SK-N-SH (cell line): Measurements from ENCODE around the gene PCARE. TPM values are rescaled to one million over a fixed set of nuclear protein-coding genes. Genes with fewer than 3 reads are reported as not detected.

ENCODE experiments used
- CTCF ChIA-PET: fragments of 300-600, 350-600 bp; formaldehyde crosslinking; extraction: SDS; loops from one replicate; lab custom pipeline; 2021; lab: Yijun Ruan, JAX
- POLR2A ChIA-PET: fragments of 350-600 bp; sonication (Branson Sonifier 250); formaldehyde crosslinking; extraction: SDS; loops from one replicate; lab custom pipeline; 2020; ENCODE audit warnings: antibody characterized with exemption, inconsistent platforms; lab: Yijun Ruan, JAX
- DNase-seq: peaks from one replicate; pipeline ENCODE4 v3.0.0; 2012
- H2AFZ ChIP-seq: fragments of 200-600 bp; sonication (generic); 2 replicates; pipeline ENCODE4 v1.8.1; 2016; ENCODE audit warnings: antibody characterized with exemption, mild to moderate bottlenecking, low read depth
- H3F3A ChIP-seq: fragments of 200-600 bp; sonication (generic); replicated peaks from 2 replicates; pipeline ENCODE3; 2016; ENCODE audit warnings: antibody characterized with exemption, mild to moderate bottlenecking; ENCODE audit not compliant: insufficient read depth
- H3K27ac ChIP-seq, 2 experiments: fragments of 200-500 bp in 1 of 2; fragments of 200-600 bp in 1 of 2; sonication (Bioruptor generic) in 1 of 2; sonication (generic), shearing (Covaris generic) in 1 of 2; 2 replicates each; pipeline versions ENCODE4 v1.5.1 to v1.6.1; 2014 to 2016; ENCODE audit warnings: low read depth in 2 of 2, inconsistent platforms in 1 of 2, low read length in 1 of 2, mild to moderate bottlenecking in 1 of 2, mixed read lengths in 1 of 2
- H3K27me3 ChIP-seq: fragments of 200-600 bp; sonication (generic), shearing (Covaris generic); 2 replicates; pipeline ENCODE4 v1.6.1; 2016; ENCODE audit warnings: mixed run types; ENCODE audit not compliant: insufficient read depth
- H3K36me3 ChIP-seq, 2 experiments: fragments of 200-500 bp in 1 of 2; fragments of 200-600 bp in 1 of 2; sonication (Bioruptor generic) in 1 of 2; sonication (generic) in 1 of 2; replicated peaks in 1 of 2; 2 replicates each; pipeline versions ENCODE3 to v1.5.1; 2014 to 2016; ENCODE audit warnings: low read length in 1 of 2, mild to moderate bottlenecking in 1 of 2; ENCODE audit not compliant: insufficient read depth in 2 of 2, control insufficient read depth in 1 of 2
- H3K4me1 ChIP-seq, 2 experiments: fragments of 200-500 bp in 1 of 2; fragments of 200-600 bp in 1 of 2; sonication (Bioruptor generic) in 1 of 2; sonication (generic), shearing (Covaris generic) in 1 of 2; 2 replicates each; pipeline versions ENCODE4 v1.5.1 to v1.6.1; 2014 to 2016; ENCODE audit warnings: low read depth in 1 of 2, low read length in 1 of 2, mixed run types in 1 of 2; ENCODE audit not compliant: insufficient read depth in 2 of 2, control insufficient read depth in 1 of 2
- H3K4me2 ChIP-seq: fragments of 200-600 bp; sonication (generic), shearing (Covaris generic); 2 replicates; pipeline ENCODE4 v1.6.1; 2017; ENCODE audit warnings: mixed run types
- H3K4me3 ChIP-seq, 2 experiments: fragments of 200-500 bp in 1 of 2; fragments of 200-600 bp in 1 of 2; sonication (Bioruptor generic) in 1 of 2; sonication (generic), shearing (Covaris generic) in 1 of 2; 2 replicates each; pipeline versions ENCODE4 v1.5.1 to v1.8.1; 2014 to 2016; ENCODE audit warnings: low read depth in 2 of 2, inconsistent platforms in 1 of 2, low read length in 1 of 2, mild to moderate bottlenecking in 1 of 2, mixed read lengths in 1 of 2, moderate library complexity in 1 of 2
- H3K79me2 ChIP-seq: fragments of 200-600 bp; sonication (generic); 2 replicates; pipeline ENCODE4 v1.8.1; 2017; ENCODE audit warnings: mild to moderate bottlenecking; ENCODE audit not compliant: insufficient read depth
- H3K9ac ChIP-seq: fragments of 200-600 bp; sonication (generic); 2 replicates; pipeline ENCODE4 v1.6.1; 2017; ENCODE audit warnings: mixed run types
- H3K9me2 ChIP-seq: fragments of 200-600 bp; sonication (generic); 2 replicates; pipeline ENCODE4 v1.6.1; 2017; ENCODE audit warnings: mixed run types
- H3K9me3 ChIP-seq: fragments of 200-600 bp; sonication (generic); 2 replicates; pipeline ENCODE4 v1.6.1; 2017; ENCODE audit warnings: mixed run types, mild to moderate bottlenecking, moderate library complexity
- H4K20me1 ChIP-seq: fragments of 200-600 bp; sonication (generic); 2 replicates; pipeline ENCODE4 v1.6.1; 2017; ENCODE audit warnings: mild to moderate bottlenecking, mixed run types; ENCODE audit not compliant: insufficient read depth
- ELF1 ChIP-seq: IDR thresholded peaks from 2 replicates; pipeline ENCODE4 v1.4.0; 2012
- EP300 ChIP-seq, 2 experiments: IDR thresholded peaks; 2 replicates each; pipeline versions ENCODE4 v1.4.0 to v1.6.1; 2012; ENCODE audit warnings: borderline replicate concordance in 1 of 2, low read depth in 1 of 2, low read length in 1 of 2
- JUND ChIP-seq: IDR thresholded peaks from 2 replicates; pipeline ENCODE4 v1.4.0; 2012
- MXI1 ChIP-seq: IDR thresholded peaks from 2 replicates; pipeline ENCODE4 v1.6.1; 2012; ENCODE audit warnings: mild to moderate bottlenecking, low read depth, low read length, improper control_type of control experiment
- NFIC ChIP-seq: IDR thresholded peaks from 2 replicates; pipeline ENCODE4 v1.4.0; 2012; ENCODE audit warnings: borderline replicate concordance
- NRF1 ChIP-seq: IDR thresholded peaks from 2 replicates; pipeline ENCODE4 v1.6.1; 2012; ENCODE audit warnings: low read depth, mild to moderate bottlenecking, low read length
- RCOR1 ChIP-seq: fragments of 150-350 bp; IDR thresholded peaks from 2 replicates; pipeline ENCODE4 v1.6.1; 2017; ENCODE audit warnings: antibody characterized with exemption, low read length
- SIN3A ChIP-seq: IDR thresholded peaks from 2 replicates; pipeline ENCODE4 v1.6.1; 2012; ENCODE audit warnings: low read depth, mild to moderate bottlenecking, low read length, moderate library complexity, borderline replicate concordance
- TAF1 ChIP-seq: IDR thresholded peaks from 2 replicates; pipeline ENCODE4 v1.6.1; 2012; ENCODE audit warnings: low read depth, mild to moderate bottlenecking, low read length, moderate library complexity, borderline replicate concordance
- TCF12 ChIP-seq: IDR thresholded peaks from 2 replicates; pipeline ENCODE4 v1.4.0; 2012
- TEAD4 ChIP-seq: IDR thresholded peaks from 2 replicates; pipeline ENCODE4 v1.4.0; 2012; ENCODE audit warnings: mild to moderate bottlenecking, borderline replicate concordance; ENCODE audit not compliant: insufficient read depth
- YY1 ChIP-seq: IDR thresholded peaks from 2 replicates; pipeline ENCODE4 v1.4.0; 2012; ENCODE audit warnings: low read depth, mild to moderate bottlenecking
- WGBS: methylation state at CpG from one replicate; pipeline ENCODE4 v1.1.6; 2017; ENCODE audit warnings: low lambda C conversion rate; 5-methylcytosine and 5-hydroxymethylcytosine counted together
- polyA plus RNA-seq, 3 experiments: library from polyadenylated mRNA; depleted of rRNA; stranded (reverse); fragments of >200 nt; gene quantifications; 2 replicates each; pipeline ENCODE4 v1.2.3, GENCODE V29; 2012
- TF ChIP-seq, protein P1 (sequence below): IDR thresholded peaks from 2 replicates; pipeline ENCODE4 v1.4.0; 2012; ENCODE audit warnings: low read depth, borderline replicate concordance
- TF ChIP-seq, protein P2 (sequence below): fragments of 200-600 bp; sonication (generic); IDR thresholded peaks from 2 replicates; pipeline ENCODE4 v1.6.1; 2017; ENCODE audit warnings: antibody characterized with exemption, mild to moderate bottlenecking, moderate library complexity
- TF ChIP-seq, protein P3 (sequence below): IDR thresholded peaks from 2 replicates; pipeline ENCODE4 v1.4.0; 2012; ENCODE audit warnings: low read depth
- TF ChIP-seq, protein P4 (sequence below): fragments of 150-350 bp; IDR thresholded peaks from 2 replicates; pipeline ENCODE4 v1.6.1; 2016; ENCODE audit warnings: mild to moderate bottlenecking, low read depth, low read length
- TF ChIP-seq, protein P5 (sequence below): IDR thresholded peaks from 2 replicates; pipeline ENCODE4 v1.6.1; 2012; ENCODE audit warnings: mild to moderate bottlenecking, low read depth, low read length, moderate library complexity
- TF ChIP-seq, protein P6 (sequence below): fragments of 150-350 bp; IDR thresholded peaks from 2 replicates; pipeline ENCODE4 v1.6.1; 2017; ENCODE audit warnings: antibody characterized with exemption, low read length, low read depth, borderline replicate concordance

The PCARE gene
- polyA plus RNA-seq, 1 of the 3 experiments (the other 2 are of a cell fraction) = not detected

DNA sequence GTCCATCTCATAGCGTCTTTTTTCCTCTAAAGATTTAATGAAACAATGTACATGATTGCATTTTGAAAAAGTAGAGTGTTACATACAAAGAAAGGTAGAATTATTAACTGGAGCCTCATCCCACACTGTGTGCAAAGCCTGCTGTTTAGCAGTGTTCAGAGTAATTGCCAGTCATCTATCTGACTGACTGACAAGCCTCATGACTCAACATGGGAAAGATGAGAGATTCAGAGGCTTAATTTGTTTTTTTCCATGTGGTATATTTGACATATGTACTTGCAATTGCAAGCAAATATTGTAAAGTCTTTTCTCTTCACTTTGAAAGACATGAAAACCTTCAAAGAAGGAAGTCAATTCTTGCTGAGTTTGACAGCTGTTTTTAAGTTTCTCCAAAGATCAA lies 14.7 kb downstream of the PCARE start:
- no peak for TF ChIP-seq SIN3A
- TF ChIP-seq, protein P1, sequence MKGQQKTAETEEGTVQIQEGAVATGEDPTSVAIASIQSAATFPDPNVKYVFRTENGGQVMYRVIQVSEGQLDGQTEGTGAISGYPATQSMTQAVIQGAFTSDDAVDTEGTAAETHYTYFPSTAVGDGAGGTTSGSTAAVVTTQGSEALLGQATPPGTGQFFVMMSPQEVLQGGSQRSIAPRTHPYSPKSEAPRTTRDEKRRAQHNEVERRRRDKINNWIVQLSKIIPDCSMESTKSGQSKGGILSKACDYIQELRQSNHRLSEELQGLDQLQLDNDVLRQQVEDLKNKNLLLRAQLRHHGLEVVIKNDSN = no peak
- no peak for TF ChIP-seq ELF1
- TF ChIP-seq JUND = no peak
- no peak for TF ChIP-seq NRF1
- TF ChIP-seq, protein P2, sequence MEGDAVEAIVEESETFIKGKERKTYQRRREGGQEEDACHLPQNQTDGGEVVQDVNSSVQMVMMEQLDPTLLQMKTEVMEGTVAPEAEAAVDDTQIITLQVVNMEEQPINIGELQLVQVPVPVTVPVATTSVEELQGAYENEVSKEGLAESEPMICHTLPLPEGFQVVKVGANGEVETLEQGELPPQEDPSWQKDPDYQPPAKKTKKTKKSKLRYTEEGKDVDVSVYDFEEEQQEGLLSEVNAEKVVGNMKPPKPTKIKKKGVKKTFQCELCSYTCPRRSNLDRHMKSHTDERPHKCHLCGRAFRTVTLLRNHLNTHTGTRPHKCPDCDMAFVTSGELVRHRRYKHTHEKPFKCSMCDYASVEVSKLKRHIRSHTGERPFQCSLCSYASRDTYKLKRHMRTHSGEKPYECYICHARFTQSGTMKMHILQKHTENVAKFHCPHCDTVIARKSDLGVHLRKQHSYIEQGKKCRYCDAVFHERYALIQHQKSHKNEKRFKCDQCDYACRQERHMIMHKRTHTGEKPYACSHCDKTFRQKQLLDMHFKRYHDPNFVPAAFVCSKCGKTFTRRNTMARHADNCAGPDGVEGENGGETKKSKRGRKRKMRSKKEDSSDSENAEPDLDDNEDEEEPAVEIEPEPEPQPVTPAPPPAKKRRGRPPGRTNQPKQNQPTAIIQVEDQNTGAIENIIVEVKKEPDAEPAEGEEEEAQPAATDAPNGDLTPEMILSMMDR = no peak
- TF ChIP-seq, protein P3, sequence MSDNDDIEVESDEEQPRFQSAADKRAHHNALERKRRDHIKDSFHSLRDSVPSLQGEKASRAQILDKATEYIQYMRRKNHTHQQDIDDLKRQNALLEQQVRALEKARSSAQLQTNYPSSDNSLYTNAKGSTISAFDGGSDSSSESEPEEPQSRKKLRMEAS = no peak
- no peak for TF ChIP-seq RCOR1
- no peak for TF ChIP-seq NFIC
- TF ChIP-seq EP300 (IDR thresholded peaks at IDR 0.05; ENCODE audit: borderline replicate concordance in 1 of 2, low read depth in 1 of 2, low read length in 1 of 2) = no peak
- TF ChIP-seq, protein P4, sequence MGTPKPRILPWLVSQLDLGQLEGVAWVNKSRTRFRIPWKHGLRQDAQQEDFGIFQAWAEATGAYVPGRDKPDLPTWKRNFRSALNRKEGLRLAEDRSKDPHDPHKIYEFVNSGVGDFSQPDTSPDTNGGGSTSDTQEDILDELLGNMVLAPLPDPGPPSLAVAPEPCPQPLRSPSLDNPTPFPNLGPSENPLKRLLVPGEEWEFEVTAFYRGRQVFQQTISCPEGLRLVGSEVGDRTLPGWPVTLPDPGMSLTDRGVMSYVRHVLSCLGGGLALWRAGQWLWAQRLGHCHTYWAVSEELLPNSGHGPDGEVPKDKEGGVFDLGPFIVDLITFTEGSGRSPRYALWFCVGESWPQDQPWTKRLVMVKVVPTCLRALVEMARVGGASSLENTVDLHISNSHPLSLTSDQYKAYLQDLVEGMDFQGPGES = no peak
- TF ChIP-seq MXI1 = no peak
- TF ChIP-seq TEAD4 = no peak
- TF ChIP-seq YY1 = no peak
- H3K9me3 ChIP-seq = no peaks in the 10 kb centered on the region
- peaks cover 4% of the 10 kb centered on the region; the same call in 1 of the 2 replicates for H3K27me3 ChIP-seq
- H3K4me1 ChIP-seq = peaks cover 0 to 26% of the 10 kb centered on the region in 2 experiments; a peak in 2 of 4 replicates
- H2AFZ ChIP-seq = no peak overlapping the region
- no peak overlapping the region for H3K27ac ChIP-seq
- 71% methylated on average over 1 of the region's 1 CpG for WGBS
- no peak overlapping the region for H3K9ac ChIP-seq
- no peak overlapping the region for H3K4me2 ChIP-seq
- DNase-seq = no peak
- no peak overlapping the region for H3K4me3 ChIP-seq
- no peaks in the 10 kb centered on the region for H3K36me3 ChIP-seq
- ChIA-PET POLR2A (no interaction called here), CTCF (interaction anchor here (1.0 to 2.0 kb wide), 3 partner anchors 11 to 250 kb away, joined by 3 to 4 read pairs (median 3); no protein-coding TSS in a partner anchor)
- no peaks in the 10 kb centered on the region for H3K79me2 ChIP-seq
- no peaks in the 10 kb centered on the region for H3F3A ChIP-seq
- no peaks in the 10 kb centered on the region for H3K9me2 ChIP-seq
- no peaks in the 10 kb centered on the region for H4K20me1 ChIP-seq

DNA sequence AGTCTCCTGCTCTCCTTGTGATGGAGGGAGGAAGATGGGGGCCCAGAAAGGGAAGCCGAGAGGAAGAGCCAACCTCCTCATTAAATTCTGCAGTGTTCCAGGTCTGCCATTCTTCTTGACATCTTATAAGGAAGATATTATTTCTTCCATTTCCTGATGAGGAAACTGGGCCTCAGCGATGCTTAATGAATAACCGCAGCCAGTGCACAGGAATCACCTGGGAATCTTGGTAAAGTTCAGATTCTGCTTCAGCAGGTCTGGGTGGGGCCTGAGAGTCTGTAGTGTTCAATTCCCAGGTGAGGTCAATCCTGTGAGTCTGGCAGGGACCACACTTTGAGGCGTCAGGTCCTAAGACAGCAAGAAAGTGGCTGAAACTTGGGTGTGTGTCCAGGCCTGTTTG lies 17.3 kb downstream of the PCARE start:
- H3K4me1 ChIP-seq = peaks cover 0 to 44% of the 10 kb centered on the region in 2 experiments; a peak in 2 of 4 replicates
- no peak for DNase-seq
- no peaks in the 10 kb centered on the region for H3K9me2 ChIP-seq
- no peak overlapping the region for H3K4me2 ChIP-seq
- no peaks in the 10 kb centered on the region for H3F3A ChIP-seq
- POLR2A ChIA-PET = no interaction called here
- no peaks in the 10 kb centered on the region for H3K36me3 ChIP-seq
- H3K27me3 ChIP-seq = peaks cover 4% of the 10 kb centered on the region; the same call in 1 of the 2 replicates
- H3K4me3 ChIP-seq = no peak overlapping the region
- H3K9ac ChIP-seq = no peak overlapping the region
- no peaks in the 10 kb centered on the region for H4K20me1 ChIP-seq
- no peak overlapping the region for H2AFZ ChIP-seq
- WGBS = 85% methylated on average over 4 of the region's 4 CpGs
- H3K27ac ChIP-seq = no peak overlapping the region
- CTCF ChIA-PET = interaction anchor here (0.8 to 2.3 kb wide), 3 partner anchors 11 to 20 kb away, joined by 3 to 7 read pairs (median 5); no protein-coding TSS in a partner anchor
- H3K9me3 ChIP-seq = no peaks in the 10 kb centered on the region
- H3K79me2 ChIP-seq = no peaks in the 10 kb centered on the region
- TF ChIP-seq TCF12 (no peak), TAF1 (no peak), RCOR1 (no peak), SIN3A (no peak), MXI1 (no peak)
- TF ChIP-seq, protein P5, sequence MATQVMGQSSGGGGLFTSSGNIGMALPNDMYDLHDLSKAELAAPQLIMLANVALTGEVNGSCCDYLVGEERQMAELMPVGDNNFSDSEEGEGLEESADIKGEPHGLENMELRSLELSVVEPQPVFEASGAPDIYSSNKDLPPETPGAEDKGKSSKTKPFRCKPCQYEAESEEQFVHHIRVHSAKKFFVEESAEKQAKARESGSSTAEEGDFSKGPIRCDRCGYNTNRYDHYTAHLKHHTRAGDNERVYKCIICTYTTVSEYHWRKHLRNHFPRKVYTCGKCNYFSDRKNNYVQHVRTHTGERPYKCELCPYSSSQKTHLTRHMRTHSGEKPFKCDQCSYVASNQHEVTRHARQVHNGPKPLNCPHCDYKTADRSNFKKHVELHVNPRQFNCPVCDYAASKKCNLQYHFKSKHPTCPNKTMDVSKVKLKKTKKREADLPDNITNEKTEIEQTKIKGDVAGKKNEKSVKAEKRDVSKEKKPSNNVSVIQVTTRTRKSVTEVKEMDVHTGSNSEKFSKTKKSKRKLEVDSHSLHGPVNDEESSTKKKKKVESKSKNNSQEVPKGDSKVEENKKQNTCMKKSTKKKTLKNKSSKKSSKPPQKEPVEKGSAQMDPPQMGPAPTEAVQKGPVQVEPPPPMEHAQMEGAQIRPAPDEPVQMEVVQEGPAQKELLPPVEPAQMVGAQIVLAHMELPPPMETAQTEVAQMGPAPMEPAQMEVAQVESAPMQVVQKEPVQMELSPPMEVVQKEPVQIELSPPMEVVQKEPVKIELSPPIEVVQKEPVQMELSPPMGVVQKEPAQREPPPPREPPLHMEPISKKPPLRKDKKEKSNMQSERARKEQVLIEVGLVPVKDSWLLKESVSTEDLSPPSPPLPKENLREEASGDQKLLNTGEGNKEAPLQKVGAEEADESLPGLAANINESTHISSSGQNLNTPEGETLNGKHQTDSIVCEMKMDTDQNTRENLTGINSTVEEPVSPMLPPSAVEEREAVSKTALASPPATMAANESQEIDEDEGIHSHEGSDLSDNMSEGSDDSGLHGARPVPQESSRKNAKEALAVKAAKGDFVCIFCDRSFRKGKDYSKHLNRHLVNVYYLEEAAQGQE = no peak
- TF ChIP-seq, protein P6, sequence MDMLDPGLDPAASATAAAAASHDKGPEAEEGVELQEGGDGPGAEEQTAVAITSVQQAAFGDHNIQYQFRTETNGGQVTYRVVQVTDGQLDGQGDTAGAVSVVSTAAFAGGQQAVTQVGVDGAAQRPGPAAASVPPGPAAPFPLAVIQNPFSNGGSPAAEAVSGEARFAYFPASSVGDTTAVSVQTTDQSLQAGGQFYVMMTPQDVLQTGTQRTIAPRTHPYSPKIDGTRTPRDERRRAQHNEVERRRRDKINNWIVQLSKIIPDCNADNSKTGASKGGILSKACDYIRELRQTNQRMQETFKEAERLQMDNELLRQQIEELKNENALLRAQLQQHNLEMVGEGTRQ = no peak
- TF ChIP-seq, protein P1 = no peak
